Parietal lobe (tissue), 2 donors: ENCODE data around the gene RNF8. TPM values are rescaled to one million over a fixed set of nuclear protein-coding genes. Genes with fewer than 3 reads are reported as not detected.

Experiments
- small RNA-seq: library from RNA; depleted of rRNA; stranded (forward); fragments of <200 nt; gene quantifications from one replicate; pipeline ENCODE3, GENCODE V24; 2014; ENCODE audit warnings: low replicate concordance
- total RNA-seq: library from RNA; depleted of rRNA; stranded (reverse); fragments of >200 nt; gene quantifications from one replicate; pipeline ENCODE4 v1.2.3, GENCODE V29; 2014

The RNF8 gene, protein sequence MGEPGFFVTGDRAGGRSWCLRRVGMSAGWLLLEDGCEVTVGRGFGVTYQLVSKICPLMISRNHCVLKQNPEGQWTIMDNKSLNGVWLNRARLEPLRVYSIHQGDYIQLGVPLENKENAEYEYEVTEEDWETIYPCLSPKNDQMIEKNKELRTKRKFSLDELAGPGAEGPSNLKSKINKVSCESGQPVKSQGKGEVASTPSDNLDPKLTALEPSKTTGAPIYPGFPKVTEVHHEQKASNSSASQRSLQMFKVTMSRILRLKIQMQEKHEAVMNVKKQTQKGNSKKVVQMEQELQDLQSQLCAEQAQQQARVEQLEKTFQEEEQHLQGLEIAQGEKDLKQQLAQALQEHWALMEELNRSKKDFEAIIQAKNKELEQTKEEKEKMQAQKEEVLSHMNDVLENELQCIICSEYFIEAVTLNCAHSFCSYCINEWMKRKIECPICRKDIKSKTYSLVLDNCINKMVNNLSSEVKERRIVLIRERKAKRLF
- total RNA-seq: 27.5 TPM

GRCh38 chr6:37353761-37354525 is at the start of gene RNF8:
Gene RNF8 (plus strand): TSS chr6:37353983. CDS start chr6:37354165, 182 bp downstream.

GRCh38 chr6:37432916-37433656 is 79.3 kb downstream of the RNF8 start, which contains the start of gene CMTR1:
Gene CMTR1 (plus strand): TSS chr6:37433221. CDS start chr6:37435630, 2,409 bp downstream.

Small RNA genes lying within 50 kb of the gene (small RNA-seq; reads per million reads assigned to genes)
- gene RN7SL273P: not detected

Other genes with a start within 250 kb of the RNF8 start
- 21.9 TPM for gene PIM1, start 183.8 kb upstream of the RNF8 start, total RNA-seq
- 10.6 TPM for gene TBC1D22B, start 96.2 kb upstream of the RNF8 start, total RNA-seq
- not detected for gene TMEM217, start 95.8 kb upstream of the RNF8 start, total RNA-seq
- gene CMTR1, start 79.2 kb downstream of the RNF8 start, total RNA-seq: 57.0 TPM
- 23.8 TPM for gene CCDC167, start 145.9 kb downstream of the RNF8 start, total RNA-seq